Fibroblast of peridontal ligament (primary cell): Measurements from ENCODE around the gene PICK1.

ENCODE experiments used
- DNase-seq: peaks from one replicate; pipeline ENCODE4 v3.0.0-alpha.2; 2010; ENCODE audit errors: extremely low read depth

Gene PICK1

GRCh38 chr22:38049812-38050619, 7.2 kb upstream of the PICK1 start:
- no peak for DNase-seq

- no peak for DNase-seq
Observed at GRCh38 chr22:38050720-38051119, 6.5 kb upstream of the PICK1 start.

DNA sequence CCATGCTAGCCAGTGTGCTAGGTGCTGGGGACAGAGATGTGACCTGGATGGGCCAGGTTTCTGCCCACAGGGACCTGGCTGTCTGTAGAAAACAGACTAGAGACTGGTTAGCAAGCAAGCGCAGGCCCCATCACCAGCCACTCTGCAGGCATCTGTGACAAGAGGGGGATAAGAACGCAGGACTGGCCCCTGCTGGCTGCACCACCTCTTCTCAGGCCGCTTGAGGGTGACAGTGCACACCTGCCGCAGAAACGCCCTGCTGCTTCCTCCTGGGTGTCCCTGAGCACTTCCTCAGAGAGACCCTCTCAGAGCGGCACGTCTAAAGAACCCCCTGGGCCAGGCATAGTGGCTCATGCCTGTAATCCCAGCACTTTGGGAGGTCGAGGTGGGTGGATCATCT, 5.9 kb upstream of the PICK1 start:
- DNase-seq = no peak

DNA sequence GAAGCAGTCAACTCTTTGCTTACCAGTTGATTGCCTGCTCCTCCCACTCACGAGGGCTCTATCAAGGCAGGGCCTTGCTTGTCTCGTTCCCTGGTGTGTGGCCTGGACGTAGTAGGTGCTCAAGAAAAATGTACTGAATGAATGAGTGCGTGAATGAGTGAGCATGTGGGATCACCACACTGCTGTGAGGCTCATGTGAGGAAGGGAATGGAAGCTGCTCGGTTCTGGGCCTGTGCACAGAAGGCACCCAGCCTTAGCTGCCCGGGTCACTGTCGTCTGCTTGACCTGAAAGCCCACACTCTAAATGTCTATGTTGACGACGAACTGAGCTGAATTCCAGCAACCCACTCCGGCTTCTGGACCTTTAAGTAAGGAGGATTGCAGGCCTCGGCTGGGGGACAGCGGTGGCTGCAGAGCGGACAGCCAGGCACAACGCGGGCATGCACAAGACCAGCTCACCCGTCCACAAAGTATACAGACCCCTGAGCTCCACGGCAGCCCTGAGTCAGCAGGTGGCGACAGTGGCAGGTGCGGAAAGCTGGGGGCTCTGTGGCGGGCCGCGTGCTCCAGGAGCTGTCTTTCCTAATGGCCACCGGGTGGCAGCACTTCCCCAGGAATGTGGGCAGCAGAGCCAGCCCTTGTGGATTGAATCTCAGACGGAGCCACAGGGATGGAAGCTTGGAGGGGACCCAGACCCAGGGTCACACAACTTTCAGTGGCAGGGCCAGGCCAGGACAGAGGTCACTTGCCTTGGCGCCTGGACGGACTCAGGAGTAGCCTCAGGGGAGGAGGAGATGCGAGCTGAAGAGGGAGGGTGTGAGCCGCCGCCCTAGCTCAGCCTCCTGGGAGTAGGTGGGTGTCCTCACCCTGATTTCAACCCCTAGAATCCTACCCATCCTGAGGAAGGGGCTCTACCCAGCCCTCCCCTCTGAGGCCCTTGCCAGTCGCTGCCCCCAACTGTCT, 5.0 kb upstream of the PICK1 start:
- peak; percentile 67 for DNase-seq

GRCh38 chr22:38062791-38063190, 5.6 kb downstream of the PICK1 start:
- DNase-seq = no peak

DNA sequence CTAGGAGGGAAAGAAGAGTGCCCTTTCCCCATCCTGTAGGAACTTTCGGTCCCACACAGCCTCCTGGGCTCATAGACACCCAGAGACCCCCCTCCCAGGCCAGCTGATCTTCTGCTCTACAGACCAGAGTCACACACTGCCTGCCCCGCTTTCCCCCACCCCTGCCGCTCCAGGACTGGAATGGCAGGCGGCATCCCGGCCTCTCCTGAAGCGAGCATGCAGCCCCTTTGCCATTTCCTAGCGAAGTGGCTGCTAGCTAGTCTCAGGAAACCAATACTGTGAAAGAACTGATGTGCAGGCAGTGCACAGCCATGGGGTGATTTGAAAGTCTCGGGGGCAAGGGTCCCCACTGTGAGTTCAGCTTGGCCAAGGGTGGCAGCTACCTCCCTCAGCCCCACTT, 8.3 kb downstream of the PICK1 start:
- no peak for DNase-seq

- no peak for DNase-seq
Observed at GRCh38 chr22:38066381-38067027, 9.3 kb downstream of the PICK1 start.

- DNase-seq = no peak
Observed at GRCh38 chr22:38067028-38067415, 9.8 kb downstream of the PICK1 start.

GRCh38 chr22:38067761-38068360, 10.7 kb downstream of the PICK1 start:
- no peak for DNase-seq

DNA sequence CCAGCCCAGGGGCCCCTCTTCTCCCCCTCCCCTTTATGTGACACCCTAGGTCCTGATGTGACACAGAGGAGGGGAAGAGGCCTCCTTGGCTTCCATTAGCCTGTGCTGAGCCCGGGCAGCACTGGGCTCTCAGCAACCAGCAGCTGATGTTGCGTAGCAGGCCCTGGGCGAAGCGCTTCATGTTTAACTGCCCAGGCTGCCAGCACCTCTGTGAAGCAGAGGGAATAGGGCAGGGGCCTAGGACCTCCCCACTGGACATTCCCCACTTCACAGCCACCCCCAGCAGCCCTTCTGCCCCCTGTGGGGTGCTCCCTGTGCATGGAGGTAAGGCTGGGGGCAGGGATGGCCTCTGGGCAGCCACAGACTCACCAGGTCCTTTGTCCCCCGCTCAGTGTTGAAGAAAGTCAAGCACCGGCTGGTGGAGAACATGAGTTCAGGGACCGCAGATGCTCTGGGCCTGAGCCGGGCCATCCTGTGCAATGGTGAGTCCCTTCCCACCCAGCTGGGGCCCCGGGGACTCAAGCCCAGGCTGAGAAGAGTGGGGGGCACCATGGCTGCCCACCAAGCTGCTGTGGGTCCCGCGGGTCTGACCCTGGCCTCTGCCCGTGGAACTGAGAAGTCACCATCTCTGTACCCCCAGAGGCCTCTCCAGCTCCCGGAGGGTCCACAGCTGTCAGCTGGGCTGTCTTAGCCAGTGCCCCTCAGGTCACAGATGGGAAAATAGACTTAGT, 11.6 kb downstream of the PICK1 start:
- no peak for DNase-seq

- DNase-seq = peak; percentile 77
Observed at GRCh38 chr22:38069372-38070249, 12.4 kb downstream of the PICK1 start.

DNA sequence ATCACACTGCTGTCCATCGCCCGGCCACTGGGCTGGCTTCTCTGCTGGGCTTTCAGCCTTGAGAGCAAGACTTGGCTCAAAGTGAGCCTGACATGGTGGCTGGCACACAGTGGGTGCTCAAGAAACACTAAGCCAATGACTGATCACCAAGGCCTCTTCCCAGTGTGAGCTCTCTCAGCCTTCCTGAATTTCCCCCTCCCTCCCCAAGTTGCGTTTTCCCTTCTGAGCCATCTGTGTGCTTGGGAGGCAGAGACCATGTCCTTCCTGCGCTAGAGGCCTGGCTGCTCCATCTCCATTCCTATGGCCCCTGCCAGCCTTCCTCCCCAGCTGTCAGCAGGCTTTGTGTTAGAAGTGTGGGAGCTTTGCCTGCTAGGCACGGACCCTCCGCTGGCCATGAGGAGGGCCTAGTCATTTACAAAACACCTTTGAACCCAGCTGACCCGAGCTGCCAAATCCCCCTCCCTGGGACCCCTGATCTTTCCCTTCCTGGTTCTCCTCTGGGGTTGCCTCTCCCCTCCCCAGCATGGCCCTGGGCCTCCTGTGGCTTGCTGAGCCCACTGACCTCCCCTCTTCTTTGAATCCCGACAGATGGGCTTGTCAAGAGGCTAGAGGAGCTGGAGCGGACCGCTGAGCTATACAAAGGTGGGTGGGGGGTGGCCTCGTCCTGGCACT, 13.2 kb downstream of the PICK1 start:
- DNase-seq = no peak

DNA sequence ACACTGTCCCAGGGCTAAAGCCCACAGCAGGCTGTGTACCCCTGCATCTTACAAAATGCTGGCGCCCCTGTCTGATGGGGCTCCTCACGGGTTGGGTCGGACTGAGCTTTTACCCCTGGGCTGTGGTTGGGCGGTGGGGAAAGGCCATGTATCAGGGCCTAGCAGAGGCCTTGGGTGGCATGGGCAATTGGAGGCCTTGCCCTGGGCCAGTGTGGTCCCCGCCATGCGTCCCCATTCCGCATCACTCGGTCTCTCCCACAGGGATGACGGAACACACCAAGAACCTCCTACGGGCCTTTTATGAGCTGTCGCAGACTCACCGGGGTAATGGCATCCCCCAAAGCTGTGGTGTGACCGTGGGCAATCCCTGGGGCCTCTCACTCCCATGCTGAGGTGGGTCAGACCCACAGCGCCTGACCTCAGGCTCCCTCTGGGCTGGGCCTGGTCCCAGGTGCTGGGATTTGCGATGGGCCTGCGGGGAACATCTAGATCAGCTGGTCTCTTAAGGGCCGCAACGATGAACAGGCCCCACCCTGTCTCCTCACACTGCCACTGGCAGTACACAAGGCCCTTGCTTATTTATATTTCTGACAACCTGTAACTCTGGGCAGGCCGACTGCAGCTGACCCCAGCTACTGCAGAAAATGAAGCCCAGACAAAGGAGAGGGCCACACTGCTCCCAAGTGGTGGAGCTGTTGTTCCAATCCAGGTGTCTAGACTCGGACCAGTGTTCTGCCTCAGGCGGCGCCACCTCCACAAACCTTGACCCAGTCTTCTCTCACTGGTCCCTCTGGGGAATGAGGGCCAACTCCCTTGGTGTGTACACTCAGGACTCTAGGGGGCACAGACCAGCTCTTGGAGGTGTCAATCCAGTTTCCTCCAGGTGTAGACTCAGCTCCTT, 14.5 kb downstream of the PICK1 start:
- no peak for DNase-seq

DNA sequence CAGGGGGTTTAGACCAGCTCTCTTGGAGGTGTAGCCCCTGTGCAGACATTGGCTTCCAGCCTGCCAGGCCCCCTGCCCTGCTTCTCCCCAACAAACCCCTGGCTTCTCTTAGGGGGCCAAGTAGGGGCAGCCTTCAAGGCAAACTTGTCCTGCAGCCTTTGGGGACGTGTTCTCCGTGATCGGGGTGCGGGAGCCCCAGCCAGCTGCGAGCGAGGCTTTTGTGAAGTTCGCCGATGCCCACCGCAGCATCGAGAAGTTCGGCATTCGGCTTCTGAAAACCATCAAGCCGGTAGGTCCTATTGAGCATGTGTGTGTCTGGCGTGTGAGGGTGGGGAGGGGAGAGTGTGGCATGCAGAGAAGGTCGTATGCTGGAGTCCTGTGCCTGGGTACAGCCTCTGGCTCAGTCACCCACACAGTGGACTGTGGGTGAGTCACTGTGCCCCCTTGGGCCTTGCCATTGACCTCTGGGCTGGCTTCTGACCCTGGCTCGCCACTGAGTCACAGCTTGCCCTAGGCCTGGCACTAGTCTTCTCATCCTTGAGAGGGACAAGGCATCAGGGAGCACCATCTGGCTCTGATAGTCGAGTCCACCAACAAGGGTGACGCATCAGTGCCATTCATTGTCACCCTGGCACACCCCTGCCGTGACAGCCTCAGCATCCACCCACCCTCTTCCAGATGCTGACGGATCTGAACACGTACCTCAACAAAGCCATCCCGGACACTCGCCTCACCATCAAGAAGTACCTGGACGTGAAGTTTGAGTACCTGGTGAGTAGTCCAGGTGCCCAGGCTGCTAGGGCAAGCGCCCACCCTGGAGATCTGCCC, 15.3 kb downstream of the PICK1 start:
- no peak for DNase-seq

DNA sequence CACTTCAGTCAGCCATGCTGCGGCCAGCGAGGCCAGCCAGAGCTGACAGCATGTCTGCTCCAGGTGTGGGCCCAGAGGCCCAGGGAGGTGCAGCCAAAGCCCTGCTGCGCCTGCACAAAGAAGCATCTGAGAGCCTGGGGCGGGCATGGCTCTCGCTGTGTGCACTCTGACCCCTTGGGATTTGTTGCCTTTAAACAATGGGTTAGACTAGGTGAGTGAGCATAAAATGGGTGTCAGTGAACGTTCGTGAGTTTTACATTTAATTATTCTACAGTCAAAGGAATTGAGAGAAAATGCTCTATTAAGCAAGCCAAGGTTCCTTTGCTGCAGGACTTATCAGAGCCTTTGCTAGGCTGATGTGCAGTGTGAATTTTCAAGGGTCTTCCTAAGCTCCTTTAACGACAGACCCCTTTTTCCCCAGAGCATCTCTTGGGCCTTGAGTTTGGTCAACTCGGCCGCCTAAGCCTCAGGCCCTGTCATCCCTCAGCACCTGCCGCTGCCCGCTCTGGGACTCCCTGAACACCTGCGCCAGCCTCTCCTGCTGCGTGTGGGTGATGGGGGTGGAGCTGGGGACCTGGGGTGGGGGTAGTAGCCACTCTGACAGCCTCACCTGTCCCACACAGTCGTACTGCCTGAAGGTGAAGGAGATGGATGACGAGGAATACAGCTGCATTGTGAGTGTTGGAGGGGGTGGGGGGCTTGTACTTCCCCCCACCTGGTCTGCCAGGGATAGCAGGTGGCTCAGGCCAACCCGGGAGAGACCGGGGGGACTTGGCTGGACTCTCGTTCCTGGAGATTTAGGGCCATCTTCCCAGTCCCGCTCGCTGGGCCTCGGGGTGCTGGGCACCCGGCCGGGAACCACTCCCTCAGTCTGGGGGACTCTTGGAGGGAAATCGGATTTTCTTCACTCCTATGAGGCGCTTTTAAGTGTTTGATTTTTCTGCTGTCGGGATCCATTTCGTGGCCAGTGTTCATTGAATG, 16.2 kb downstream of the PICK1 start:
- no peak for DNase-seq
